Colonic mucosa (tissue), 4 donors: Measurements from ENCODE around the gene SERPINA12. TPM values are rescaled to one million over a fixed set of nuclear protein-coding genes. Genes with fewer than 3 reads are reported as not detected.

Experiments used
- DNase-seq: peaks from one replicate; pipeline ENCODE4 v3.0.0-alpha.2; 2020
- H3K27ac ChIP-seq: fragments of 200-600 bp; one replicate; pipeline ENCODE4 v1.8.0; 2021
- H3K27me3 ChIP-seq: fragments of 200-600 bp; one replicate; pipeline ENCODE4 v1.8.0; 2021
- H3K36me3 ChIP-seq: fragments of 200-600 bp; one replicate; pipeline ENCODE4 v1.8.0; 2021
- H3K4me1 ChIP-seq: fragments of 200-600 bp; one replicate; pipeline ENCODE4 v1.8.0; 2021; ENCODE audit warnings: mild to moderate bottlenecking
- H3K4me3 ChIP-seq: fragments of 200-600 bp; one replicate; pipeline ENCODE4 v1.8.0; 2021
- H3K9ac ChIP-seq, 2 donors: one replicate each; pipeline ENCODE4 v1.7.0; 2013; ENCODE audit warnings: control low read depth in 2 of 2, low read depth in 2 of 2, low read length in 2 of 2
- H3K9me3 ChIP-seq: fragments of 200-600 bp; one replicate; pipeline ENCODE4 v1.8.0; 2021
- CTCF ChIP-seq: fragments of 200-600 bp; IDR thresholded peaks from one replicate; pipeline ENCODE4 v1.8.0; 2022; ENCODE audit warnings: antibody characterized with exemption, mild to moderate bottlenecking
- intact Hi-C: fragments of 100-400 bp; cut with DNase I; formaldehyde crosslinking; loops from one replicate; pipeline ENCODE4 v1.14.1; 2022
- total RNA-seq, 2 donors: library from RNA; stranded (reverse); fragmentation: NEBNext Ultra II Directional in 1 of 2; extraction: Animal tissue kit (Norgen Biotek cat#: 25700) in 1 of 2; gene quantifications; one replicate each; pipeline ENCODE4 v1.2.1, GENCODE V29; 2021
- donor health status: healthy.
- donor health status: DM: no; HTN: no; CAD: no.
- donor health status: DM: no; HTN: no; CAD: no.

Gene SERPINA12
- total RNA-seq, 2 donors from 2014 or later, result not detected

DNA sequence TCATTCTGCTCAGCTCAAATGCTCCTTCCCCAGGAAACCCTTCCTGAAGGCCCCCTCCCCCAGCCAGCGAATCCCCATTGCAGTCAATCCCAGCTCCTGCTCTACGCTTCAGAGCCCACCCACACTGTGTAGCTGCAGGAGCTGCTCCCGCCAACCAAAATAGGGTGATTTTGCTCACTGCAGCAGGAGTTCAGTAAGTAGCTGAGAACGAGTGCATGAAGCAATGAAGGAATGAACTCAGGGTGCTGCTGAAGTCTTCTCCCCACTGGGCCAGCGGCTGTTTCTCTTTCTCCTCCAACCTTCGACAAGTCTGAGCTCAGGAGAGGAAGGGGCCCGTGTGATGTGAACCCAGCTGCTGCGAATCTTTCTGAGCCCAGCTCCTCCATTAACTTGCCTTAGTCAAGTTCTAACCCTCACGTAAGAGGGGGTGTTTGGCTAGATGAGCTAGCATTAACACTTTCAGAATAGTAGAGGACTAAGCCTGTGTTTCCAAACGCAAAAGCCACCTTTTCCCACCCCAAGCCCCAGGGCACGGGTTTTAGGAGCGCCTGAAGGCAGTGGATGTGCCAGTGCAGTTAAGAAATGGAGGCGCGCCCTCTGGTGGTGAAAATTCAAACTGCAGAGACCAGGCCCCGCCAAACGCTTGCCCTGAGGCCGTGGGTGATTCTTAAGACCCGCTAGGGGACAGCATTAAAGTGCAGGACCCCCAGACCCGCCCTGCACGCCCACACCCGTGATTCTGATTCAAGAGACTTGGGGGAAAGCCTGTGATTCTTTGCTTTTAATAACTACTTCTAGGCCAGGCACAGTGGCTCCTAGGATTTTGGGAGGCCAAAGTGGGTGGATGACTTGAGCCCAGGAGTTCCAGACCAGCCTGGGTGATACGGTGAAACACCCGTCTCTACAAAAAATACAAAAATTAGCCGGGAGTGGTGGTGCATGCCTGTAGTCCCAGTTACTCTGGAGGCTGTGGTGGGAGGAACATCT, 40.0 kb upstream of the SERPINA12 start:
- intact Hi-C loops, result no loop called here
- DNase-seq, result peak; percentile 59
- peak; percentile 95 for TF ChIP-seq CTCF
- H3K36me3 ChIP-seq, result no peaks in the 10 kb centered on the region
- H3K9ac ChIP-seq, result no peak overlapping the region
- no peak overlapping the region for H3K4me3 ChIP-seq
- H3K9me3 ChIP-seq, result no peaks in the 10 kb centered on the region
- H3K27ac ChIP-seq, result no peak overlapping the region
- H3K27me3 ChIP-seq, result no peaks in the 10 kb centered on the region
- H3K4me1 ChIP-seq, result no peaks in the 10 kb centered on the region

GRCh38 chr14:94548131-94548998, 39.1 kb upstream of the SERPINA12 start:
- H3K9me3 ChIP-seq, result no peaks in the 10 kb centered on the region
- TF ChIP-seq CTCF, result no peak
- H3K9ac ChIP-seq, result no peak overlapping the region
- intact Hi-C loops, result no loop called here
- no peak for DNase-seq
- no peak overlapping the region for H3K27ac ChIP-seq
- H3K4me1 ChIP-seq, result no peaks in the 10 kb centered on the region
- no peaks in the 10 kb centered on the region for H3K36me3 ChIP-seq
- no peak overlapping the region for H3K4me3 ChIP-seq
- no peaks in the 10 kb centered on the region for H3K27me3 ChIP-seq

DNA sequence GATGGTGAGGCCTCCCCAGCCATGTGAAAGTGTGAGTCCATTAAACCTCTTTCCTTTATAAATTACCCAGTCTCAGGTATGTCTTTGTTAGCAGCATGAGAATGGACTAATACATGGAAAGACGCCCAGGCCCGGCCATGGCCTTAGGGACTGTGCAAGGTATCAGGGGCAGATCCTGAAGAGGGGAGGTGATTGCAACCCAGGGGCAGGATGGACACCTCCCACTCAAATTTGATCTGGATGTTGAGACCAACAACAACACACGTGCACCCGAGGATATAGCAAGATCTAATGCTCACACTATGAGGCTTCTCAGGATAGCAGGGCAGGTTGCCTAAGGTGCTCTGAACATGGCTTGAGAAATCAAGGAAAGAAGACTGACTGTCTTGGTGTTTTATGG, 38.5 kb upstream of the SERPINA12 start:
- H3K36me3 ChIP-seq, result no peaks in the 10 kb centered on the region
- TF ChIP-seq CTCF, result no peak
- H3K4me1 ChIP-seq, result no peaks in the 10 kb centered on the region
- intact Hi-C loops, result no loop called here
- no peak overlapping the region for H3K4me3 ChIP-seq
- no peak overlapping the region for H3K27ac ChIP-seq
- no peaks in the 10 kb centered on the region for H3K27me3 ChIP-seq
- DNase-seq, result no peak
- no peak overlapping the region for H3K9ac ChIP-seq
- H3K9me3 ChIP-seq, result no peaks in the 10 kb centered on the region

- no peak overlapping the region for H3K9ac ChIP-seq
- no peaks in the 10 kb centered on the region for H3K27me3 ChIP-seq
- H3K36me3 ChIP-seq, result no peaks in the 10 kb centered on the region
- TF ChIP-seq CTCF, result no peak
- intact Hi-C loops, result no loop called here
- H3K4me1 ChIP-seq, result no peaks in the 10 kb centered on the region
- no peaks in the 10 kb centered on the region for H3K9me3 ChIP-seq
- no peak overlapping the region for H3K27ac ChIP-seq
- no peak for DNase-seq
- H3K4me3 ChIP-seq, result no peak overlapping the region
Observed at GRCh38 chr14:94547151-94547680, 37.9 kb upstream of the SERPINA12 start.

GRCh38 chr14:94545131-94545841, 36.0 kb upstream of the SERPINA12 start:
- H3K9me3 ChIP-seq, result no peaks in the 10 kb centered on the region
- H3K4me1 ChIP-seq, result no peaks in the 10 kb centered on the region
- H3K36me3 ChIP-seq, result no peaks in the 10 kb centered on the region
- TF ChIP-seq CTCF, result no peak
- no peak overlapping the region for H3K27ac ChIP-seq
- no peaks in the 10 kb centered on the region for H3K27me3 ChIP-seq
- H3K9ac ChIP-seq, result no peak overlapping the region
- no peak for DNase-seq
- intact Hi-C loops, result no loop called here
- H3K4me3 ChIP-seq, result no peak overlapping the region
